GM19467 (cell line): ENCODE data around the gene DACH1.

Source experiments
- ATAC-seq: cut with Tn5 transposase; IDR thresholded peaks from one replicate; pipeline ENCODE4 v1.9.1; 2021; ENCODE audit warnings: mild to moderate bottlenecking, moderate library complexity; ENCODE audit not compliant: unreplicated experiment

Gene DACH1

DNA sequence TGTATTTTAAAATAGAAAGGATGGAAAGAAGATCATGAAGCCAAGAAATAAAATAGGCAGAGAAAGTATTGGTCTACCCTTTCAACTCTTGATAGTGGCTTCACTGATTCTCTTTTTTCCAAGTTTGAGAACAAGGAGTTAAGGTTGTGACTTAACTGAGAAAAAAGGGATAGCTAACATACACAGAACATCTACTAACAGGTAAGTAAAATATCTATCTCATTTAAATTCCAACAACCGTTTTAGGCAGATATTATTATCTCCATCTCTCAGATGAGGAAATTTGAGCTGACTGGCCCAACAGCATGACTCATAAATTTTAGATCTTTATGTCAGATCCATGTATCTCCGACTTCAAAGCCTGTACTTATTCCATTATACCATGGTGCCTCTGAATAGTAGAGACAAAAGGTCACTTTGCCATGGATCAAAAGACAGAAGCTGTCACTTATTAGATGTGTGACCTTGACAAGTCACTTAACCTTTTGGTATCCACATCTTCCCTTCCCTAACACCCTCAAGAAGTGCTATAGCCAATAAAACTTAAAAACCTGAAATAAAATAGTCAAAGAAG is 152.1 kb downstream of the DACH1 start:
- no peak for ATAC-seq

DNA sequence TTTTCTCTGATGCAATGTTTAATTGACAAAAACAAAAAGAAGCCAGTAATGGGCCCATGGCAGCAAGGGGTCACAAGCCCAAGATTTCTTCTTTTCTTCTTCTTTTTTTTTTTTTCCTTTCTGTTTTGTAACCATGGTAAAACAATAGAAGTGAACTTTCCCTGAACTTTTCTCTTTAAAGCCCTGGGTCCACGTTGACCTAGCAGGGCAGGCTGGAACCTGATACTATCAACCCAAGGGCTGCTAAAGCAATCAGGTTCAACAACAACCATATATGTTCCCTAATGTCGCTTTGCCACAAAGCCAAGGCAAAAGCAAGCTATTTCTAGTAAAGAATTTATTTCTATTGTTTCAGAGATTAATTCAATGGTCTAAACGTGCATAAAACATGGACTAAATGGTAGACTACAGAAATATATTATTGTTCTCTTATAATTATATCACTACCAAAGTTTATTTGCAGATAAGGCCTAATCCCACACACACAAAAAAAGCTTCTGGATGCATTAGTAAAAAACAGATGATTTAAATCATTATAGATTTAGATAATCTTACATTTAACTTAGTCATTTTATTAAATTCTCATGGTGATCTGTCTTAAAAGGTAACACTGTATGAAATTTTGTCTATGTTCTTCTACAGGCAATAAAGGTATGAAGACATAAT is 153.9 kb downstream of the DACH1 start:
- ATAC-seq, result no peak

GRCh38 chr13:71704656-71705055 is 162.3 kb downstream of the DACH1 start:
- no peak for ATAC-seq

GRCh38 chr13:71703138-71703537 is 163.9 kb downstream of the DACH1 start:
- no peak for ATAC-seq

GRCh38 chr13:71702253-71702652 is 164.8 kb downstream of the DACH1 start:
- ATAC-seq, result no peak

DNA sequence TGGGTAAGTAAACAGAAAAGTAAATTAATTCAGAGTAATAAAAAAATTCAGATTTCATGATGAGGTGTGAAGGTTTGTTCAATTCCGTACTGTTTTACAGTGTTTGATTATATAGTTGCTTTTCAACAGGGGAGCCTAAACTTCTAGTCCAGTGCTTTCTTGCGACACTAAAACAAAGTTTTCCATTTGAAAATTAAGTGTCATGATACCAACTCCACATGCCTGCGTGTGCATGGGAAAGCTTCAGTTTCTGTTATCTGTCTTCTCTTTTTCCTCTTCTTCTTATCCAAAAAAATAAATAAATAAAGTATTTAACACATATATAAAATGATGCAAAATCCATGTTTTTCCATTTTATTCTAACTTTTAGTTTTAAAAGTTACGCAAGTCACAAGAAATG is 165.3 kb downstream of the DACH1 start:
- ATAC-seq, result no peak

DNA sequence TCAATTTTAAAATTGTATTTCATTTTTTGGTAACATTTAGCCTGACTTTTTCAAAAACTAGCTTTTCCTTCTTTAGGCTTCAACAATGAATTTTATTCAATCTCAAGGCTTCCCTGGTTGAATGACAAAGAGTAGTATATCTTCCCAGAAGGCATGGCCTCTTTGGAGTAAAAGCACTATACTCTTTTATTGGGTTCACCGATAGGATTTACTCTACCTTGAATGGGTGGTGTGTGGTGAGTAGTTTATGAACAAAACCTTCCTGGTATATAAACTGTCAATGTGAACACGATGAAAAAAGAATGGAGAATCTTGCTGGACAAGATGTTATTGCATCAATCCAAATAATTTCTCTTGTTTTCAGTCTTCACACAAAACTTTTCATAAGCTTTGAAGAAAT is 167.7 kb downstream of the DACH1 start:
- ATAC-seq, result no peak

GRCh38 chr13:71695662-71696061 is 171.3 kb downstream of the DACH1 start:
- no peak for ATAC-seq

- no peak for ATAC-seq
Measured at GRCh38 chr13:71685072-71685471, 181.9 kb downstream of the DACH1 start.

DNA sequence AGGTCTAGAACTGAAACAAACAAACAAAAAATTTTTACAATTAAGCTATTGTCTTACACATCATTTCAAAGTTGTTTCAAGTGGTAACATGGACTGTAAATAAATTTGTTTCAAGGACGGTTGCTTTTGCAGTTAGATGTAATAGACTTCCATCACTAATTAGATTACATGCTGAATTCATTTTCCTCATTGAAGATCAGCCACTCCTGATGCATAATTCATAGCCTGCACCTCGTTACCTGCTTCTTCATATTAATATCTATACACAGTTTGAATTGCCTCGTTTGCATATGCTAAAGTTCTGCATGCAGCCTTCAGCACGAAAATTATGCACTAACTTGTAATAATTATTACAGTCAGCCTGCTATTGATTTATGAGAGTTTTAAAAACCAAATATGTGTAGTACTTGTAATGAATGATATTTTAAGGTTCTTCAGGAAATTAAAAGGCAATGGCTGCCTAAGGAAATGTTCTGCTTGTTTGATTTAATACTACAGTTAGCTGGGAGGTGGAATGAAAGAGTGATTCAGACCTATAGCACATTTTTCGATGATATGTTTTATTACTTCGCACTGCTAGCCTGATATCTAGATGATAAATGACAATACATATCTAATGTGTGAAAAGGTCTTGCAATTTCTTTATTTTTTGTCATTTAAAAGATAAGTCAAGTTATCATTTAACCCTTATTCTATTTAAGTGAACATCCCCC is 184.9 kb downstream of the DACH1 start:
- no peak for ATAC-seq

DNA sequence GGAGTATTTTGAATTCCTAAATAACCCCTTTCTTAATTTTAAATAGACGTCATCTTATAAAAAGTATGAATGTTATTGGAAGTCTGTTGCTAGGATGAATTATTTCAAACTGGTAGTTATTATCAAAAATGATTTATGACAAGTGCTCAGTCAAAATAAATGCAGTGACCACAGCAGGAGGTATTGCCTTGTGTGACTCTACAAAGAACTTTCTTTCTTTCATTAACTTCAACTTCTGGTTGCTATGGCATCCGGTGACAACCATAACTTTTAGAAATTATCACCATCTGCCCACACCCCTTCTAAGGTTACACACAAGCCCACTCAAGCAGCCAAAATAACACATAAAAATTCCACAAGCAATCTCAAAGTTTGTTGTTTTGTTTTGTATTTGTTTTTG is 189.9 kb downstream of the DACH1 start:
- no peak for ATAC-seq

- ATAC-seq, result no peak
Measured at GRCh38 chr13:71672512-71672911, 194.5 kb downstream of the DACH1 start.

DNA sequence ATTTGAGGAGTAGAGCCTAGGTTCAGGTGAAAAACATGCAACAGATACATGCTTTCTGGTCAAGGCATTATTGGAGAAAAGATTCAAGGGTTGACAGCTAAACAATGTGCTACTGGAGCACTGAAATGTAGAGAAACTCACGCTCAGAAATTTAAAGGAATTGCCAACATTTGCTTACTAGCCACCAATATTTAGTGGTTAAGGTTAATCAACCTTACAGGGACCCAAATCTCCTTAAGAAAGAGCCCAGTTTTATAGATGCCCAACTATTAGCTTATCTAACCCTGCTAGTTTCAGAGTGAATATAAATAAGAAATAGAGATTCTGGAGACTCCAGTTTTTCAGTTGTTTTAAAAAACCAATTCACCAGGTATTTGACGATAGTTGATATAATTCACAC is 203.6 kb downstream of the DACH1 start:
- ATAC-seq, result no peak

DNA sequence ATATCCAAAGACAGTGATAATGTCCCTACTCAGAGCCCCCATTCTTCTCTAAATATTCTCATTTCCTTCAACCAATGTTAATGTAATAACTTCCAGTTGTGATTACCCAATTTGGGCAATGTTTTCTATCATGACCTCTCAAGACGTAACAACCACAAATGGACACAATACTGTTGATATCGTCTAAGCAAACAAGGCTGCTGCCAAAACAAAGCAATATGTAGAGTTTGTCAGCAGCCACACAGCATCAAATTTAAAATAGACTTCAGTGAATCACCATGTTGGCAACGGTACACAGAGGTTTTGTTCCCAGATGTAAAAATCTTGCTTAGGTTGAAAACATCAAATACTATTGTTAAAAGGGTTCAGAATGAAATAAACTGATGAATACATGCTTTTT is 205.1 kb downstream of the DACH1 start:
- ATAC-seq, result no peak

- ATAC-seq, result no peak
Measured at GRCh38 chr13:71659404-71659803, 207.6 kb downstream of the DACH1 start.

DNA sequence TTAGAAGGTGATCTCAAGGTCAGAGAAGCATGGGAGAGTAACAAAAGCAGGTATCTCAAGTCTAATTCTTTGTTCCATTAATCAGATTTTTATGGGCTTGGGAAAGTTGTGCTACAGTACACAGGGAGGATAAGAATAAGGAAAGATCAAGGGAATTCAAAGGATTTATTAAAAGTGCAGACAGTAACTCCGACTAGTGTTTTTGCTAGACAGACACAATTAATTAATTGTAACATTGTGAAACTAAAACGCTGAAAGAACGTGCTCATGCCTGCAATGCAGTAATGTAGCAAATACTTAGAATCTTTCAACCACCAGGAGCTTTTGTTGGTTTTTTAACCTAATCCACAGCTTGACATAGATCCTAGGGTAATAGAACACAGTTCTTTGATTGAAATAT is 221.5 kb downstream of the DACH1 start:
- ATAC-seq, result no peak

DNA sequence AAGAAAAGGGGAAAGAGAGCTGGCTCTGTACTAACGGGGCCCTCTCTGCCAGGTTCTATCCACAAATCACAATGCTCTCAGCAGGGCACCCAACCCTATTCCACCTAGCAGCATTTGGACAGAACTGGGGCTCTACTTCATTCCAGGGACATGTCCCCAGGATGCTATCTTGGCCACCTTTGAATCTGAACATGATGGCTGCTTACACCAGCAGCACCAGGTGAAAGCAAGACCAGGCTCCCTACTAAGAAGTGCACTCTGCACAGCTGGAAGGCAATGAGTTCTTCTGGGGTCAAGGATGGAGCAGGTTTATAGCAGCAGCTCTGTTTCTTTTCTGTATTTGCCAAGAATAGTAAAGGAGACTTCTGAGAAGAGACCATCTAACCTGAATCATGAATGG is 222.4 kb downstream of the DACH1 start:
- no peak for ATAC-seq

GRCh38 chr13:71643448-71643860 is 223.6 kb downstream of the DACH1 start:
- ATAC-seq, result no peak

- no peak for ATAC-seq
Measured at GRCh38 chr13:71638751-71639150, 228.3 kb downstream of the DACH1 start.

- ATAC-seq, result no peak
Measured at GRCh38 chr13:71634602-71635443, 232.2 kb downstream of the DACH1 start.

- no peak for ATAC-seq
Measured at GRCh38 chr13:71634182-71634581, 232.8 kb downstream of the DACH1 start.
